ENCODE data around the gene GRIP2.

The GRIP2 gene

GRCh38 chr3:14505001-14505802 lies 34.9 kb downstream of the GRIP2 start:
- TF ChIP-seq CTCF (IDR thresholded peaks at IDR 0.05): no peak

GRCh38 chr3:14503706-14504065 lies 36.5 kb downstream of the GRIP2 start:
- no peak for TF ChIP-seq CTCF (IDR thresholded peaks at IDR 0.05)

GRCh38 chr3:14503033-14503705 lies 37.0 kb downstream of the GRIP2 start:
- TF ChIP-seq CTCF (IDR thresholded peaks at IDR 0.05): no peak

GRCh38 chr3:14502472-14502871 lies 37.7 kb downstream of the GRIP2 start:
- no peak for TF ChIP-seq CTCF (IDR thresholded peaks at IDR 0.05)

- TF ChIP-seq CTCF (IDR thresholded peaks at IDR 0.05): no peak
Measured at GRCh38 chr3:14497321-14497720, 42.8 kb downstream of the GRIP2 start.

GRCh38 chr3:14496351-14496750 lies 43.8 kb downstream of the GRIP2 start:
- TF ChIP-seq CTCF (IDR thresholded peaks at IDR 0.05): no peak

GRCh38 chr3:14494973-14495300 lies 45.2 kb downstream of the GRIP2 start:
- TF ChIP-seq CTCF (IDR thresholded peaks at IDR 0.05): no peak
